NCI-H2196 (cell line): ENCODE data around the gene EP400.

Experiments
- DNase-seq: peaks from one replicate; lab custom pipeline; 2025; ENCODE audit not compliant: unreplicated experiment; lab: John Stamatoyannopoulos, UW

EP400 gene

DNA sequence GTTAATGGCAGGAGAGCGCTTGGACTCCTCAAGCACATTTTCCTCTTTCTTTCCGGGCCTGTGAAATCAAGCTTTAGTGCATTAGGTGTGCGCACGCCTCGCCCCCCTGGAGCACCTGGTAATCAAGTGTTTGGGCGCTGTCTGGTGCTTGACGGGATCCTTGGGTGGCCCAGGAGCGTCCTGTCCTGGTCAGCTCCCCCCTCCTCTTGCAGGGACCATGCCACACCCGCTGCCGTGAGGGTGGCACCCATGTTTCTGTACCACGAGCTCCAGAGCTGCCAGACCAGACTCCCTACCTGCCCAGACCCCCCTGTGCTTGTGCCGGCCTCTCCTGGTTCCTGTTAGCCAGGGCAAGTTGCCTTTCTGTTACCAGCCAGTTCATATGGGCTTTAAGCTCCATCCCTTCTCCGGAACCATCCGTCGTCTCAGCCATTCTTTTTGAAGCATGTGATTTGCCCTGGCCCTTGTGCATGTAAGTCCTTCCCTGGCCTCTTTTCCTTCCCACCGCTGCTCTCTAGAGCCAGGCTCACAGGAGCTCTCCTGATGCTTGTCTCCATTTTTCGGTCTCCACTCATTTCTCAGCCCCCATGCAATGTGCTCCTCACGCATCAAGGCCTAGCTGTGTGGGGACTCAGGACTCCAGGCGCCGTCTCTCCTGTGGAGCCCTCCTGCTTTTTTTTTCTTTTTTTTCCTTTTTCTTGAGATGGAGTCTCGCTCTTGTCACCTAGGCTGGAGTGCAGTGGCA lies 66.1 kb downstream of the EP400 start:
- DNase-seq, result no peak

DNA sequence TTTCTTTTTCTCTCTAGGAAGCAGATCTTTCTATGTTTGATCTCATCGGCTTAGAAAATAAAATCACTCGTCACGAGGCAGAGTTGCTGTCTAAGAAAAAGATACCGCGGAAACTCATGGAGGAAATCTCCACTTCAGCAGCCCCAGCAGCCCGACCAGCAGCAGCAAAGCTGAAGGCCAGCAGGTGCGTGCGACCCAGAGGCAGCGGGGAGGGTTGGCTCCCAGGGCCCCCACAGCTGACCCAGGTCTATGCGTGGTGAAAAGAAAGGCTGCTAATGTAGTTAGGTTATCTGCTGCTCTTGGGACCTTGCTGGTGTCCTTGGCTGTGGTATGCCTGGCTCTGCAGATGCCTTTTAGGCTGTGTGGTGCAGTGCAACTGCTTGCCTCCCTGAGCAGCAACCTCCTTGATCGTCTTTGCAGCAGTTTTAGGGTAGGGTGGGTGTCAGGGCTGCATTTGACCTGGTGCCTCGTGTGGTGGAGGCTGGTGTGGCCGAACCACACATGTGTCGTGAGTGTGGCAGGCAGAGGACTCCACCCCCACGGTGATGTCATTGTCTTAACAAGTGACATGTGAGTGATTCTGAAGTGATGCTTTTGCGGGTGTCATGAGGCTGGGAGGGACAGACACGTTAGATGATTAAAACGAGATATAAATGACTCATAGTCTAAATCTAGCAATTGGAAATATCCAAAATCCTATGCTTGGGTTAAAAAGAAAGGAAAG lies 68.6 kb downstream of the EP400 start:
- no peak for DNase-seq

DNA sequence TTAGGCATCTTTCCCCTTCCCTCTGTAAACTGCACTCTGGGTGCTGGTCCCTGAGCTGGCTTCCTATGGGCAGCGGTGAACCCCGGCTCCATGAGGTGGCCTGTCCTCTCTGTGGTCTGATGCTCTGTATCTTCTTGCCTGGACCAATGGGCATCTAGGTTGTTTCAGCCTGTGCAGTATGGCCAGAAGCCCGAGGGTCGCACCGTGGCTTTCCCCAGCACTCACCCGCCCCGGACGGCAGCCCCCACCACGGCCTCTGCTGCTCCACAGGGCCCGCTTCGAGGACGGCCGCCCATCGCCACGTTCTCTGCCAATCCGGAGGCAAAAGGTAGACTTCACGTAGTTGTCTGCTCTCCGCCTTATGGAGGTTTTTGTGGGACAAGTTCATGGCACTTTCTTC lies 70.1 kb downstream of the EP400 start:
- DNase-seq, result no peak

DNA sequence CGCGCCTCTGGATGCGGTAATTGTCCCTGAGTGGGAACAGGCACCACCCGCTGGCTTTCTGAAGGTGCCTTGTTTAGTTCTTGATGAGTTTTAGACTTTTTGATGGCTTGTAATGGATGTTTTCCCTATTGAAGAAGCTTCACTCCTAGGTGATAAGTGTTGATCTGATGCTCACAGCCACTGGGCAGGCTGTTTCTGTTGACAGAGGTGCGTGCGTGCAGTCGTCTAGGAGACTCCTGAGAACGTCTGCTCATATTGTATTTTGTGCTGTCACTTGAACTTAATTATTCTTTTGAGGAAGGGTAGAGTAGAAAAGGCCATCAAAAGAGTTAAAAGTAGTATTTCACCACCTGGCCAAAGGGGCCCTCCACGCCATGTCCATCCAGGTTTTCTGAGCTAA lies 70.5 kb downstream of the EP400 start:
- no peak for DNase-seq

DNA sequence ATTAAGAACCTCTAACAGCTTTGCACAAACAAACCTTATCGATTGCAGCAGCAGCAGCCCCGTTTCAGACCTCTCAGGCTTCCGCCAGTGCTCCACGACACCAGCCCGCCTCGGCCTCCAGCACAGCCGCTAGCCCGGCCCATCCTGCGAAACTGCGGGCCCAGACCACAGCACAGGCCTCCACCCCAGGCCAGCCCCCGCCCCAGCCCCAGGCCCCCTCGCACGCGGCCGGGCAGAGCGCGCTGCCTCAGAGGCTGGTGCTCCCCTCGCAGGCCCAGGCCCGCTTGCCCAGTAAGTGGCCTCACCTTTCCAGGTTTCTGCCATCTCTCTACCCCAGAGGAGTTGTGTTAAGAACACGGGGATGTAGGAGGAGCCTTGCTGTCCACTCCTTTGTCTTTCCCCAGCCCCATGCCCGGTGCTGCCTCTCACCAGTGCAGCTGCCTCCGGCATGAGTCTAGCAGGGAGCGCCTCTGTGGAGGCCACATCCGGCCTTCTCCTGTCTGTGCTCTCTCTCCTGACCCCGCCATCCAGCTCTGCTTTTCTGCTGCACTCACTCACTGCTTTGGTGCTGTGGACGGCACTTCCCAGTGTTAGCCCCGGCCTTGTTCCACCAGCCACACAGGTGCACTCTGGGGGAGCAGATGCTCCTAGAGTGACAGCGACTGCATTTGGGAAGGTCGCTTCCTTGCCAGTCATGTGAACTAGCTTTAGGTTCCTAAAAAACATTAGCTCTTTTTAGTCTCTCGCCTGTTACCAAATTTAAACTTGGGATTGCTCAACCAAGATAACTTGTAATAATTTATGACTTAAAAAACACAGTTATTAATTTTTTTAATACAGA lies 71.5 kb downstream of the EP400 start:
- DNase-seq, result no peak

DNA sequence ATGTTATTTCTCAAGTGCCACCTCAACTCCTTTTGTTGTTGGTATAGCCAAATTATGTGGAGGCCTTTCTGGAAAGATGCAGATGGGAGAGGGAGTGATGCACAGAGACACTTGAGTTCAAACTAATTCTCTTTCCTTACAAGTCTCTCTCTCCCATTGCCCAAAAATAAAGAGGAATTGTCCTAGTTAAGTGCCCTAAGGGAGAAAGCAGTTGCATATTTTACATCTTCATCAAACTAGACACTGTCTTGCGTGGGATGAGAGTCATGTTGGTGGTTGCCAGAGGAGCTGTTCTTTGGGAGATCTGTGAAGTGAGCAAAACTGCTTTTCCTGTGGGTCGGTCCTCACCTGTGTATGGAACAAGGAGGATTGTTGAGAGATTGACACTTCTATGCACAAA lies 72.2 kb downstream of the EP400 start:
- DNase-seq, result no peak

DNA sequence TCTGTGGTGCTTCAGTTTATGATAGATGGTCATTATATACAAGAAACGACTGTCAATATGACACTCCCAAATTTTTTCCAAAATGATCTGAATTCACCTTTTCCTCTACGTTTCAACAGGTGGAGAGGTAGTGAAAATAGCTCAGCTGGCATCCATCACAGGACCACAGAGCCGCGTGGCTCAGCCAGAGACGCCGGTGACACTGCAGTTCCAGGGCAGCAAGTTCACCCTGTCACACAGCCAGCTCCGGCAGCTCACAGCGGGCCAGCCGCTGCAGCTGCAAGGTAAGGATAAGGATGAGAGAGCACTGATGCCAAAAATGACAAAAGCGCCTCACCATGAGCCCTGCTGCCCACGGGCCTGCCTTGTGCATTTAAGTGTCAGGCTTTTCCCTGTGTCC lies 73.9 kb downstream of the EP400 start:
- DNase-seq, result no peak

DNA sequence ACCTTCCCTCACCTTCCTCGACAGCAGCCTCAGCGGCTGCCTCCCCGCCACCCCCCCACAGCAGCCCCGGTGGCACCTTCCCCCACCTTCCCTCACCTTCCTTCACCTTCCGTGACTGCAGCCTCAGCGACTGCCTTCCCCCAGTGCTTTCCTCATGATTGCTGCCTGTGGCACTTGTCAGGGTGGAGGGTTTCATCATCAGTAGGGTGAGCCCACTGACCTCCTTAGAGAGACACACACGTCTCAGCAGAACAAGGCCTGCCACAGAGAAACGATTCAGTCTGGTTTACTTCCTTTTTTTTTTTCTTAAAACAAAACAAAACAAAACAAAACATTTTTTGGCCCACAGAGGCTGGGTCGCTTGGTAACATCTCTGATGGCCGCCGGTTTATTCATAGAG lies 75.0 kb downstream of the EP400 start:
- DNase-seq, result no peak

DNA sequence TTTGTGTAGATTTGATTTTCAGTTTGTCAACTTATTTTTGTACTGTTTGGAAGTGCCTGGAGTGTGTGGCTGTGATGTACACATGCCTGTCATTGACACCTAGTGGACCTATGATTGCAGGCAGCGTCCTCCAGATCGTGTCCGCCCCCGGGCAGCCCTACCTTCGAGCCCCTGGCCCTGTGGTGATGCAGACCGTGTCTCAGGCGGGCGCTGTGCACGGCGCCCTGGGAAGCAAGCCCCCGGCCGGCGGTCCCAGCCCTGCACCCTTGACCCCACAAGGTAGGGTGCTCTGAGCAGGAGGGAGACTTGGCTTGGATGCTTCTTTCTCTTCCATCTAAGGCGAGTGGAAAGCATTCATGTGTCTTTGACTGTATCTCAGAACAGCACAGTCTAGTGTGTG lies 75.8 kb downstream of the EP400 start:
- no peak for DNase-seq

GRCh38 chr12:132026061-132026795 lies 76.5 kb downstream of the EP400 start:
- DNase-seq, result no peak

GRCh38 chr12:132026796-132027500 lies 77.2 kb downstream of the EP400 start:
- no peak for DNase-seq

GRCh38 chr12:132027636-132028035 lies 77.9 kb downstream of the EP400 start:
- DNase-seq, result no peak

- DNase-seq, result no peak
Observed at GRCh38 chr12:132028111-132028510, 78.4 kb downstream of the EP400 start.

DNA sequence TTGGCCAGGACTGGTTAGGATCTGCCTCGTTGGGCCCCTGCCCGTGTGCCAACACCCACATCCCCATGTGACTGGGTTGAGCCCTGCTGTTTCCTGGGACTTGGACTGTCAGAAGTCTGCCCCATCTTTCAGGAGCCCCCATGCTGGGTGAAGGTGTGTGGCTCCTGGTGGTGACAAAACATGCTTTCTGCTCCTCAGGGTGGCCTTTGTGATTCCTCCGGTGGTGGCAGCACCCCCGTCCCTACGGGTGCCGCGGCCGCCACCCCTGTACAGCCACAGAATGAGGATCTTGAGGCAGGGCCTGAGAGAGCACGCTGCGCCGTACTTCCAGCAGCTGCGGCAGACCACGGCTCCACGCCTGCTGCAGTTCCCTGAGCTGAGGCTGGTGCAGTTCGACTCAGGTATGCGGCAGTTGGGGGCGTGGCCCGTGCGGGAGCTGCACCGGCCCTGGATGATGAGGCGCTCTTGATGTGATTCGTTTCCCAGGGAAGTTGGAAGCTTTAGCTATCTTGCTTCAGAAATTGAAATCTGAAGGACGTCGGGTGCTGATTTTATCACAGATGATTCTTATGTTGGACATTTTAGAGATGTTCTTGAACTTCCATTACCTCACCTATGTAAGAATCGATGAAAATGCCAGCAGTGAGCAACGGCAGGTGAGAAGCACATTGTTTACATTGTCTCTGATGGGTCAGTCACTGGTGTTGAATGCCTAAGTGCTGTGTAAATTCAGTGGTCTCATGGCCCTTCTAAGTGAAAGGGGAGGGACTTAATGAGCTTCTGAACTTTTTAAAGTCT lies 80.0 kb downstream of the EP400 start:
- no peak for DNase-seq

- no peak for DNase-seq
Observed at GRCh38 chr12:132030367-132031038, 80.8 kb downstream of the EP400 start.

GRCh38 chr12:132033627-132034026 lies 83.9 kb downstream of the EP400 start:
- no peak for DNase-seq

GRCh38 chr12:132036063-132036683 lies 86.4 kb downstream of the EP400 start:
- DNase-seq, result no peak

- DNase-seq, result no peak
Observed at GRCh38 chr12:132040906-132041606, 91.3 kb downstream of the EP400 start.
